SW 1271 (cell line): Measurements from ENCODE around the gene DLST.

Source experiments
- DNase-seq, 2 experiments: peaks; one replicate each; lab custom pipeline; 2025; lab: John Stamatoyannopoulos, UW

Gene DLST

DNA sequence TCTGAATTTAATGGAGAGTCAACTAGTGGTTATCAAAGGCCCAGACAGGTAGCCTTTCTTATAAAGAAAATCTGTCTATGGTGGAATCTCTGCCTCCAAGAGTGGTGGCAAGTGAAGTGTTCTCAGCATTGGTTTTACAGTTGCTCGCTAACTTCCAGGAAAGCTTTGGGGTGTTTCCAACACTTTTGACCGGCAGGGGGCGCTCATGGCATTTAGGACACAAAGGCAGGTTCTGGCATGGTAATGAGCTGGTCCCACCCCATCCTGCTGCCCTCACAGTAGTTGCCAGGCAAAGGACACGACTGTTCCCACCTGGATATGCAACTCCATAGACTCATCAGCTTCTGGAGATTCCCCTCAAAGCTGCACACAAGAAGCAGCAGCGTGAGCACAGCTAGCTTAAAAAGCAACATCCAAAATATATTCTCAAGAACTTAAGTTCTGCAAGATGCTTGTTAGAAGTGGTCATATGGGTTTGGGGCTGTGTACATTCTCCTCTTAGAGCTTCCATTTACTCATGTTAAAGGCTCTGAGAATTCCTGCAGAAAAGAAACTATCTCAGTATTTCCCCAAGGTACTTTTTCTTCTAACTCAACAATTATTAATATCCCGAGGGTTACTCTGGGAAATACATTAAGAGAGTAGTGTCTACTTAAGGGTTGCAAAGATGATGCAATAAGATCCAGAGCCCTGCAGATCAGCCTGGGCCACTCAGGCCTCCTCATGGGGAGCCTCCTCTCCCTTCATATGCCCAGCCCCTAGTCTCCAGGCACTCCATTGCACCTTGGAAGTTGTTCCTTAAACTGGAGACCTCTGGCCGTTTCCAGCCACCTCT lies 20.6 kb upstream of the DLST start:
- DNase-seq, result peak; percentile 67 to 81

DNA sequence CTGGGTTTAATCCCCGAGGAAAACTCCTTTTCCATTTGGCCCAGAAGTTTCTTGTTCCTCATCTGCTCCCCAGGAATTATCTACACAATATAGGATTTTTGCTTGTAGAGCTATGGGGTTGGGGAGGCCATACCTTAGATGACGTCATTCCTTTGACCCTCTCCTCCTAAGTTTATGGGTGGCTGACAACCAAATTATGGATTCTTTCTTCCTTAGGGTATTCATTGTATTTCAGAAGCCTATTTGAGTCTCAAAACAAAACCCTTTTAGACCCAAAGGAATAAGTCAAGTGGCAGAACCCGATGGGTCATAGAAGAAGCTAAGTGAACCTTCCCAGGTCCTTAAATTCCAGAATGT lies 20.0 kb upstream of the DLST start:
- no peak for DNase-seq

DNA sequence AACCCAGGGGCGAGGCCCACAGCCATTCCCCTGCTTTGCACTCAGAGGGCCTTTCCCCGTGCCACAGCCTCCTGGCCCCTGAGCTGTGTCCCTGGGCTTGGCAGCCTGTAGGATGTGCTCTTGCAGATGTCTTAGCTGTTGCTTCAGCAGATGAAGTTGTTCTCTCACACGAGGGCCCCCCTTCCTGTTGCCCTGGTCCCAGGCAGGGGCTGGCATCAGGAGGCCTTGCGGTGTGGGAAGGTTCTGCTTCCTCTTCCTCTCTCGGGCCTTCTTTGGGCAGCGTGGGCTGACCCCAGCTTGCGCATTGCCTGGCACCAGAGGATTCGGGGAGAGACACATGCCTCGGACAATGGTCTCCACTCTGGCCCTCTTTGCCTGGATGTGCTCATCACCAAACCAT lies 18.4 kb upstream of the DLST start:
- no peak for DNase-seq

- no peak for DNase-seq
Measured at GRCh38 chr14:74864198-74864597, 17.5 kb upstream of the DLST start.

- no peak for DNase-seq
Measured at GRCh38 chr14:74865156-74865555, 16.6 kb upstream of the DLST start.

GRCh38 chr14:74866708-74867389 lies 14.9 kb upstream of the DLST start:
- no peak for DNase-seq

DNA sequence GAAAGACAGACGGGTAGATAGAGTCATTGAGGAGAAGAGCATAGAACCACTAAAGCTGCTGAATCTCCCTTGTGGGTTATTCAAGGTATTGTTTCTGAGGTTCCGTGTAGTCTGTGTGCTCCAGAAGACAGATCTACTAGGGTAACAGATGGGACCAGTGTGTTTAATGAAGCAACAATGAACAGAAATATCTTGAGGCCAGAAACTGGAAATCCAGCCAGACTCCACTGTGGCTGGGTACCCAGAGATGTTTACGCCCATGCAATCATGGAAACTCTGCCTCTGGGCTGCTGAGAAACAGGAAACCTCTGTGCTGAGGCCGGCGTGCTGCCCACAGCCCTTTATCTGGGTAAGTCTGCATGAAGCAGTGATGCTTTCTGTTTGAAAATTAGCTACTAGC lies 14.0 kb upstream of the DLST start:
- DNase-seq, result no peak

DNA sequence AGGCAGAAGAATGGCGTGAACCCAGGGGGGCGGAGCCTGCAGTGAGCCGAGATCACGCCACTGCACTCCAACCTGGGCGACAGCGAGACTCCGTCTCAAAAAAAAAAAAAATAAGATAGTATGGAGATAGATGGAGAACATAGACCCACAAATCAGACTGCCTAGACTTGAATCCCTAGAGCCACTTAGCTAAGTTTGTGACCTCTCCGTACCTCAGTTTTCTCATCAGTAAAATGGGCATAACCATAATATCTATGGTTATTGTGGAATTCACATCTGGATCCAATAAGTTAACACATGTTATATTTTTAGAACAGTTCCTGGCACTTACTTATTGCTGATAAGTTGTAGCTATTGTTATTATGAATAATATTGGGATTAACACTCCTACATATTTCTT lies 13.0 kb upstream of the DLST start:
- no peak for DNase-seq

GRCh38 chr14:74871819-74872218 lies 9.9 kb upstream of the DLST start:
- no peak for DNase-seq

DNA sequence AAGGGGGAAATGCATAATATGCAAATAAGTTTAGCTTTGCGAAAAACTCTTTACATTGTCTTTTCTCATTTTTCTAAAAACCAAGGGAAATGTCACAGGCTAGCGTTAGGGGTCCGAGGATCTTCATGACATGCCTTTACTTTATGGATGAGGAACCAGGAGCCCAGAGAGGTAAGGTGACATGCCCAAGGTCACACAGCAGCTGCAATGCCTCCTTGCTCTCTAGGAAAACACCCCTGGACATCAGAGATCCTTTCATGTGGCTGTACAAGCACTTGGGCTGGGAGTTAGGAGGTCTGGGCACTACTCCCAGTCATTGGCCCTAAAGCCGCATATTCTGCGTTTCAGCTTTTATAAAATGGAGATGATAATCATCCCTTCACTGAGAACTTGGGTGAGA lies 6.5 kb upstream of the DLST start:
- no peak for DNase-seq

DNA sequence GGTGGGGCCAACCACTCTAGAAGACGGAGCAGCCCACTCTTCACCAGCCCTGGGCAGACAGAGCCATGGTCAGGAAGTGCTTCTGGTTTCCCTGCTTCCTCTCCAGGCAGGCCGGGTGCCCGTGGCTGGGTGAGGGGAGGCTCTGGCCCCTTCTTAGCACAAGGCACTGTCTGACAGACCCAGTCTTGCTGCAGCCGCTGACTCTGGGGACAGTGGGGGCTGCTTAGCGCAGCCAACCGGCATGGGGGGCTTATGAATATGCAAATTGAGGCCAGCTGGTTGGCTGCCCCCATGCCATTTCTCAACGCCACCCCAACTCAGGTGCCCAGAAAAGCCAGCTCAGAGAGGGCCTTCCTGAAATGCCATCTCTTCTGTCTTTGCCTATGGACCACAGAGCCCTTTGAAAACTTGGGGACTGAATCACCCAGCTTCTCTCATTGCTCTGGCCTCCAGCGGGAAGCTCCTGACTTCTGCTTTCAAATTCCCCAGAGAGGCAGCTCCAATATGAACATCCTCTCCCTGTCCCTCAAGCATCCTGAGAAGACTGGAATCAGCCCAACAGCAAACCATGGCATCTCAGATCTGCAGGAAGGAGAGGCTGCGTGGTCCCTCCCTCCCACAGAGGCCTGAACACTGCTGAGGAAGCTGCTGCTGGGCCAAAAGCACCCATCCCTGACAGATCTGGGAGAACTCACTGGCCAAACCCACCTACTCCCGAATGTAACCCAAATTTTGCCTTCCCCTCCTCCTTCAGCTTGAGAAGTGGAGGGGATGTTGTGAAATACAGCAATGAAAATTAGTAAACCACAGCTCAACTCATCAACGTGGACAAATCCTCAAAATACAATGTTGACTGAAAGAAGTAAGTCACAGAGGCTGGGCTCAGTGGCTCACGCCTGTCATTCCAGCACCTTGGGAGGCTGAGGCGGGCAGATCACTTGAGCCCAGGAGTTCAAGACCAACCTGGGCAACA lies 5.5 kb upstream of the DLST start, which contains the start of gene PROX2:
Gene PROX2, minus strand, starts transcription at position 205 of the 973 bp plus-strand sequence. CDS start 12,311 bp downstream, outside the sequence.
- no peak for DNase-seq

DNA sequence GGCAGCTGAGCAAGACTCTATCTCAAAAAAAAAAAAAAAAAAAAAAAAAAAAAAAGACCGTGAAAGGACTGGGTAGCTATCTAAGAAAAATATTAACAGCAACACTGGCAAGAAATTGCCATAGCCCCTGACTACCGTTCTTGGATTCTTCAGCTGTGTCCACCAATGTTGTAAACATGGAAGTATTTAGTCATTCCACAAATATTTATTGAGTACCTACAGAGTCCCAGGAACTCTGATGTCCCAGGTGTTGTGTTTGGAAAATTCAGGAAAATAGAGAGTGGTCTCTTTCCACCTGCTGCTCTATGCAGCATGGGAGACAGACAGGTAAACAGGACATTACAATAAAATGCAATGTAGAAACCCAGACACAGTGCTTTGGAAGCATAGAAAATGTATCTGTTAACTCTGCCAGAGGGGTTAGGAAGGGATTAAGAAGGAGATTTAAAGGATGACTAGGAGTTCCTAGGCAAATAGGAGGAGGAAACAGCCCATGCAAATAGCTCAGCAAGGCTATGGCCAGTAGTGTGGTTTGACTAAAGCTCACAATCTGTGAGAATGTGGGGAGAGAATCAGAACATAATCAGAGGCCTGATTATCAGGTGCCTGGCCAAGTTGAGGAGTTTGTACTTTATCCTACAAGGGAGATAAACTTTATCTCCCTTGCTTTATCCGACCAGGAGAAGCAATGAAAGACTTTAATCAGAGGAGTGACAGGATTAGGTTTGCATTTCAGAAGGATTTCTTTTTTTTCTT lies 2.1 kb upstream of the DLST start:
- no peak for DNase-seq

DNA sequence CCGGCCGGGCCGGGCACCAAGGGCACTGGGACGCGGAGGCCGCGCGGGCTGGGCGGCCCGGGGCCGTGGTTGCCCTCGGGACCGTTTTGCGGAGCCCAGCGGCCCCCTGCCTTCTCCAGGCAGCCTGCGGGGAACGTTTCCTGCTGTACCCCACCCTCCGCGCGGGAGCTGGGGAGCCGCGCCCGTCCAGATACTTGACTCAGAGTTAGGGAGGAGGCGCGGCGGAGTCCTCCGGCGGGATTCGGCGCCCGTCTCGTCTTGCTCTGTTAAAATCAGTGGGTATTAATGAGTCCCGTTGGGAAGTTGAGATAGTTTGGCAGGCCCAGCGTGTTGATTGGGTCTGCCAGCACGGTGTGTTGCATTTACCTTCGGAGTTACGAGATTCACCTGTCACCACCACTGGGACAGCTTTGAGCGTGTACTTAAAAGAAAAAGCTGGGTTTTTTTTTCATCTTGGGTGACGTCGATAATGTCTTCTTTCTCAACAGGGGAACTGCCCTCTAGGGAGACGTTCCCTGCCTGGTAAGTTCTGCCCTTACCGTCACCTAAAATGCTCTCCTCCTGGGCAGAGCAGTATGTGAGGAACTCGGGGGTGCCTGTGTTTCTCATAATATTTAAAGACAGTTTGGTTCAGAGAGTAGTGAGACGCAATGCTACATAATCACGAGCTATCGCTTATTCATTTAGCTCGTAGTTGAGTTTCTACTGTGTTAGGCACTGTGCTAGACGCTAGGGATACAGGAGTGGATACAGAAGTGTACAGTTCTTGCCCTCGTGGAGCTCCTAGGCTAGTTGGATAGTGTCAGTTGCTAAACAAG lies 596 bp downstream of the DLST start:
- DNase-seq, result no peak

DNA sequence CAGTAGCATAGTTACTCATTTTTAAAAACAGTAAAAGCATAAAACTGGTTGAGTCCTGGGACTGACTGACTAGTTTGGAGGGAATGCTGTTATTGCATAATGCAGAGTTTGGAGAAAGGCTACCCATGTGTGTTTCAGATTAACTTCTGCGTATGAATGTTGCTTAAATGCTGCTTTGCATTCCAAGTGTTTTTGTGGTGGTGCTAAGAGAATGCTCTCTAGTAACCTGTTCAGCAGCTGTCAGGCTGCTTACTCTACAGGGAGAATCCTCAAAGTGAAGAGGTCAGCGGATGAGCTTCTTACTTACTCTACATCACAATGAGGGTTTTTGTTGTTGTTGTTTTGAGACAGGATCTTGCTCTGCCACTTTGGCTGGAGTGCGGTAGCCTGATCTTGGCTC lies 4.3 kb downstream of the DLST start:
- no peak for DNase-seq

DNA sequence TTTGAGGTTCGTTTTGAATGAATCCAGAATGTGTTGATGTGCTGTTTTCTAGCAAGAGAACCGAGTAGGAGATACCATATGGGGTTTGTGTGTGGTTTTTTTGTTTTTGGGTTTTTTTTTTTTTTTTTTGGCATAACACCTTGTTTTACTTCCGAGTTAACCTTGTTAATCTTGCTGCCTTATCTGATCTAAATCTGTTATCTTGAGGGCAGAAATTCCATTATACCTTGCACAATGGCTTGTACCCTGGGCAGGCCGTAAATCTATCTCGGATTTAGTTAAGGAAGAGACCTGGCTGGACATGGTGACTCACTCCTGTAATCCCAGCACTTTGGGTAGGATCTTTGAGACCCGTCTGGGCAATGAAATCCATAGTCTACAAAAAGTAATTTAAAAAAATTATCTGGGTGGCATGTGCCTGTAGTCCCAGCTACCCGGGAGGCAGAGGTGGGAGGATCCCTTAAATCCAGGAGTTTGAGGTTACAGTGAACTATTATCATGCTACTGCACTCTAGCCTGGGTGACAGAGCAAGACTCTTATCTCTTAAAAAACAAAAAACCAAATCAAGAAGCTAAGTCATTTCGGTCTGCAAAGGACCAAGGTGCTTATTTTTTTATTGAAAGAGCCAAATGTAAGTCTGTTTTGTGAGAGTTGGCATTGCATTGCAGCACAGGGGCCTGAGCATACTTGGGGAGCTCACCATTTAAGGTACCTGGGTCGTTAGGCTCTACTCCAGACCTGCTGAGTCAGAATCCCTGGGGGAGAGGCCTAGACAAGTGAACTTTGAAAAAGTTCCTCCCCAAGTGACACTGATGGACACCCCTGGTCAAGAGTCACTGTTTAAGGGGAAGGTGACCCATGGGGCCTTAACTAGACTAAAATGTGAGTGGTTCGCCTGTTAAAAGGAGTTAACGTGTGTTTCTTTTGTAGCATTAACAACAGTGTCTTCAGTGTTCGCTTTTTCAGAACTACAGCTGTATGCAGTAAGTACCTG lies 6.7 kb downstream of the DLST start:
- DNase-seq, result peak in 1 of 2 experiments; percentile 23

GRCh38 chr14:74890262-74890661 lies 8.5 kb downstream of the DLST start:
- DNase-seq, result no peak

GRCh38 chr14:74891870-74892269 lies 10.2 kb downstream of the DLST start:
- no peak for DNase-seq

- DNase-seq, result no peak
Measured at GRCh38 chr14:74892745-74893144, 11.0 kb downstream of the DLST start.

- no peak for DNase-seq
Measured at GRCh38 chr14:74893614-74894091, 11.9 kb downstream of the DLST start.
